Sigmoid colon (tissue), 7 donors: ENCODE data around the gene ANO2. TPM values are rescaled to one million over a fixed set of nuclear protein-coding genes. Genes with fewer than 3 reads are reported as not detected.

Experiments
- DNase-seq: peaks from one replicate; pipeline ENCODE4 v3.0.0-alpha.2; 2019
- H3K27ac ChIP-seq, 4 donors: fragments of 200-600 bp; sonication (generic); one replicate each; pipeline ENCODE4 v1.5.1; 2016 to 2019; ENCODE audit warnings: mild to moderate bottlenecking in 1 of 4
- H3K27me3 ChIP-seq, 3 donors: fragments of 200-600 bp; sonication (generic); one replicate each; pipeline ENCODE4 v1.5.1; 2019; ENCODE audit warnings: mild to moderate bottlenecking in 1 of 3
- H3K36me3 ChIP-seq, 4 donors: fragments of 200-600 bp; sonication (generic); one replicate each; pipeline ENCODE4 v1.5.1; 2016 to 2019
- H3K4me1 ChIP-seq, 4 donors: fragments of 200-600 bp; sonication (generic); one replicate each; pipeline ENCODE4 v1.5.1; 2017 to 2019
- H3K4me3 ChIP-seq, 4 donors: fragments of 200-600 bp; sonication (generic); one replicate each; pipeline ENCODE4 v1.5.1; 2017 to 2019; ENCODE audit warnings: mild to moderate bottlenecking in 2 of 4, moderate library complexity in 1 of 4
- H3K9me3 ChIP-seq, 4 donors: fragments of 200-600 bp in 3 of 4; sonication (generic) in 3 of 4; one replicate each; pipeline versions ENCODE4 v1.5.1 to v1.6.1; 2013 to 2019
- CTCF ChIP-seq, 4 experiments: fragments of 450-650 bp in 3 of 4; fragments of 200-600 bp in 1 of 4; IDR thresholded peaks; one replicate each; pipeline ENCODE4 v1.5.1; 2016 to 2019; ENCODE audit warnings: antibody characterized with exemption in 4 of 4, mild to moderate bottlenecking in 3 of 4, moderate library complexity in 2 of 4
- EP300 ChIP-seq, 4 donors: sonication (generic); formaldehyde crosslinking; IDR thresholded peaks; one replicate each; pipeline ENCODE4 v1.6.1; 2017; ENCODE audit warnings: antibody characterized with exemption in 4 of 4
- POLR2A ChIP-seq, 2 donors: fragments of 450-650 bp; IDR thresholded peaks; one replicate each; pipeline ENCODE4 v1.6.1; 2016; ENCODE audit warnings: antibody characterized with exemption in 2 of 2, mild to moderate bottlenecking in 2 of 2, moderate library complexity in 2 of 2
- POLR2AphosphoS5 ChIP-seq, 4 donors: sonication (generic); formaldehyde crosslinking; IDR thresholded peaks; one replicate each; pipeline ENCODE4 v1.6.1; 2017; ENCODE audit warnings: antibody characterized with exemption in 4 of 4
- WGBS, 2 donors: extraction: QIAGEN DNeasy Blood & Tissue Kit; methylation state at CpG; one replicate each; pipeline ENCODE4 v1.1.7; 2013; 5-methylcytosine and 5-hydroxymethylcytosine counted together
- intact Hi-C: fragments of 100-400 bp; cut with DNase I; formaldehyde crosslinking; loops from one replicate; pipeline ENCODE4 v1.15.1; 2023
- polyA plus RNA-seq, 3 donors: library from polyadenylated mRNA; stranded (reverse); fragments of 200-250 nt; gene quantifications; one replicate each; pipeline ENCODE4 v1.2.3, GENCODE V29; 2013
- total RNA-seq, 4 donors: library from RNA; depleted of rRNA; stranded (reverse); fragments of >200 nt; gene quantifications; one replicate each; pipeline ENCODE4 v1.1.0, GENCODE V29; 2016
- donor health status: healthy with polysubstance abuse.
- donor health status: Bipolar disorder and iron deficiency.
- donor health status: healthy.

Gene ANO2
- total and polyA plus RNA-seq, 7 donors: 0.46 to 4.3 (median 1.8) TPM; not detected in 1

GRCh38 chr12:5882511-5883190 lies 62.4 kb downstream of the ANO2 start:
- H3K27ac ChIP-seq: no peak overlapping the region
- no peaks in the 10 kb centered on the region for H3K27me3 ChIP-seq
- H3K4me1 ChIP-seq: no peaks in the 10 kb centered on the region
- DNase-seq: no peak
- intact Hi-C loops: no loop called here
- TF ChIP-seq POLR2AphosphoS5 (IDR thresholded peaks at IDR 0.05) (no peak), EP300 (IDR thresholded peaks at IDR 0.05) (no peak), CTCF (IDR thresholded peaks at IDR 0.05) (no peak), POLR2A (IDR thresholded peaks at IDR 0.05) (no peak)
- no peak overlapping the region for H3K4me3 ChIP-seq
- no peaks in the 10 kb centered on the region for H3K36me3 ChIP-seq
- no peaks in the 10 kb centered on the region for H3K9me3 ChIP-seq
- 46 to 57% methylated on average over 8 of the region's 8 CpGs for WGBS, 2 donors

- H3K27ac ChIP-seq: no peak overlapping the region
- DNase-seq: no peak
- intact Hi-C loops: no loop called here
- H3K4me3 ChIP-seq: no peak overlapping the region
- H3K27me3 ChIP-seq: no peaks in the 10 kb centered on the region
- H3K9me3 ChIP-seq: no peaks in the 10 kb centered on the region
- no peak for TF ChIP-seq POLR2AphosphoS5 (IDR thresholded peaks at IDR 0.05)
- no peak for TF ChIP-seq POLR2A (IDR thresholded peaks at IDR 0.05)
- no peak for TF ChIP-seq EP300 (IDR thresholded peaks at IDR 0.05)
- no peak for TF ChIP-seq CTCF (IDR thresholded peaks at IDR 0.05)
- H3K4me1 ChIP-seq: no peaks in the 10 kb centered on the region
- no peaks in the 10 kb centered on the region for H3K36me3 ChIP-seq
These were observed 63.4 kb downstream of the ANO2 start for GRCh38 chr12:5881666-5882065.

- DNase-seq: no peak
- H3K4me3 ChIP-seq: no peak overlapping the region
- no peaks in the 10 kb centered on the region for H3K4me1 ChIP-seq
- no peak overlapping the region for H3K27ac ChIP-seq
- TF ChIP-seq POLR2AphosphoS5 (IDR thresholded peaks at IDR 0.05): no peak
- no peak for TF ChIP-seq POLR2A (IDR thresholded peaks at IDR 0.05)
- no peak for TF ChIP-seq EP300 (IDR thresholded peaks at IDR 0.05)
- TF ChIP-seq CTCF (IDR thresholded peaks at IDR 0.05): no peak
- WGBS, 2 donors: 82 to 90% methylated on average over 1 of the region's 1 CpG
- no peaks in the 10 kb centered on the region for H3K9me3 ChIP-seq
- H3K27me3 ChIP-seq: no peaks in the 10 kb centered on the region
- H3K36me3 ChIP-seq: no peaks in the 10 kb centered on the region
- intact Hi-C loops: no loop called here
These were observed 63.9 kb downstream of the ANO2 start for GRCh38 chr12:5881101-5881606.

DNA sequence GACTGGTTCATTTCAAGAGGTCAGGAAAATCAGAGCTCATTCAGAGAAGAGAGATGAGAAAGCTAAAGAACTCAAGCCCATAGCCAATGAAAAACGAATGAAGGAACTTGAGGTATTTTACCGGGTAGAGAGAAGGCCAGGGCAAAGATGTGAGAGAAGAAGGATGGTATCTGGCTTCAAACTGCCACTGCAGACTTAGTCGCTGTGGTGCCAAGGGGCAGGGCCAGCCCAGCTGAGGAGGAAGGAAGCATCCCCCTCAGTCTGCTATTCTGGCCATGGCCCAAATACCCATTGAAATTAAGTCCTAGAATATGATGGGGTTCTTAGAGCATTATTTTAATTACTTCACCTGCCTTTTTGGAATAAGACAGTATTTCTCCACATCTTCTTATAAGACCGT lies 69.2 kb downstream of the ANO2 start:
- Histone ChIP-seq H3K9me3 (no peaks in the 10 kb centered on the region), H3K27me3 (no peaks in the 10 kb centered on the region), H3K36me3 (no peaks in the 10 kb centered on the region), H3K27ac (no peak overlapping the region), H3K4me1 (no peaks in the 10 kb centered on the region), H3K4me3 (no peak overlapping the region)
- no peak for DNase-seq
- TF ChIP-seq CTCF (IDR thresholded peaks at IDR 0.05) (no peak), POLR2A (IDR thresholded peaks at IDR 0.05) (no peak), EP300 (IDR thresholded peaks at IDR 0.05) (no peak), POLR2AphosphoS5 (IDR thresholded peaks at IDR 0.05) (no peak)
- 58 to 78% methylated on average over 4 of the region's 4 CpGs for WGBS, 2 donors
- intact Hi-C loops: no loop called here

DNA sequence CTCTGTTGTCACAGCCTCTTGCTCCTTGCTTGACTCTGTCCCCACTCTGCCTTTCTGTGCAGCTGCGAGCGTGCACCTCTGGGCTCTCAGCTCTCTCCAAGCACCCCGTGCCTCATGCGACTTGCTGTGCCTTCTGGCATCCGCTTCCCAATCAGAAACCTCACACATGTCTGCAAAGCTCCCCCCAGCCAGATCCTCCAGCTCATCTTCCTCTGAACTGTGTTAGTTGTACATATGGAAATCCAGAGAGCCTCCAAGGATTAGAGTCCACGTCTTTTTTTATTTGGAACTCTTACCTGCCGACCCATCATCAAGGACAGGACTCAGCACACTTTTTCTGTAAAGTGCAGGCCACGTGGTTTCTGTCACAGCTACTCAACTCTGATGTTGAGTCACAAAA lies 70.5 kb downstream of the ANO2 start:
- no peak for TF ChIP-seq EP300 (IDR thresholded peaks at IDR 0.05)
- TF ChIP-seq CTCF (IDR thresholded peaks at IDR 0.05): no peak
- no peak for TF ChIP-seq POLR2A (IDR thresholded peaks at IDR 0.05)
- TF ChIP-seq POLR2AphosphoS5 (IDR thresholded peaks at IDR 0.05): no peak
- Histone ChIP-seq H3K9me3 (no peaks in the 10 kb centered on the region), H3K36me3 (no peaks in the 10 kb centered on the region), H3K4me1 (no peaks in the 10 kb centered on the region), H3K4me3 (no peak overlapping the region), H3K27ac (no peak overlapping the region), H3K27me3 (no peaks in the 10 kb centered on the region)
- 85 to 86% methylated on average over 8 of the region's 8 CpGs for WGBS, 2 donors
- intact Hi-C loops: no loop called here
- DNase-seq: no peak
